ENCODE data around the gene C6orf52. TPM values are rescaled to one million over a fixed set of nuclear protein-coding genes. Genes with fewer than 3 reads are reported as not detected.
"Not testable (repeated sequence)": the region's sequence is repeated elsewhere in the genome, so short reads cannot be mapped to it uniquely, and the experiment has no call there.

Gene C6orf52
- polyA plus RNA-seq: 1 to 10 TPM in 2 of 3 donors, not detected in 1; 3.1 to 3.3 TPM

DNA sequence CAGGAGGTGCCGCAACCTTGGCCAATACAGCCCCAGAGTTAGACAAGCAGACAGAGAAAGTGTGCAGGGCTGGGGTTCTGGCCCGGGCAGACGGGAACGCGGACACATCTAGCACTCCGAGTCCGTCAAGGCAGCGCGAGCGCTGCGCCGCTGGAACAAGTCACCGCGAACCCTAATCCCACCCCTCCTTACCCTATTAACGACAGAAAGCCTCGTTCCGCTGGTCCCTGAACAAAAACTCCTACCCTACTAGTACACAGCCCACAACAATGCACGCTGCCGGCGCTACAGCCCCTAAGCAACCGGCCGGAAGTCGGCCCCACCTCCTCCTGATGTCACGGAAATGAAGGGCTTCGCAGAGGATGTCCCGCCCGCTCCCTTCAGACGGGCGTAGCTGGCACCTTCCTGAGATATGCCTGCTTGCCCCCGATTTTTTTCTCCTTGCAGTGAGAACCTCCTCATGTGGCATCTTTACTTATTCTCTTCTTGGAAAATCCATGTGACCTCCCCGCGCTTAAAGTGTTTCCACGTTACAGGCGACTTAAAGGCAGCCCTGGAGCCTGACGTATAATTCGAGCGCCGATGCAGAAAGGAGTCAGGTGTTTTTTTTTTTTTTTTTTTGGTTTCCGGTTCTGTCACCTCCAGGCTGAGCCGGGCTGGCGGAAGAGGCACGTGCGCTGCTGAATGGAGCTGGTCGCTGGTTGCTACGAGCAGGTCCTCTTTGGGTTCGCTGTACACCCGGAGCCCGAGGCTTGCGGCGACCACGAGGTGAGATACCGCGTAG, at the start of gene C6orf52, which contains the start of gene PAK1IP1:
Gene C6orf52, minus strand, starts transcription at position 315 of the 784 bp plus-strand sequence. CDS start 7,066 bp downstream, outside the sequence.
Gene PAK1IP1, plus strand, starts transcription at position 671 of the 784 bp plus-strand sequence. Its CDS starts 14 bp downstream, at position 685.
- Mint-ChIP-seq H3K9me3 (no peaks in the 10 kb centered on the region), H3K27me3 (ENCODE audit: low read depth in 3 of 3) (peaks cover 9 to 15% (median 11%) of the 10 kb centered on the region in 3 donors), H3K36me3 (peaks cover 10 to 19% (median 12%) of the 10 kb centered on the region in 3 donors), H3K4me1 (peaks cover 23 to 47% of the 10 kb centered on the region in 2 donors), H3K4me3 (peak within 1 kb of the TSS; percentile 93 to 98 (median 97)), H3K27ac (peak within 1 kb of the TSS; percentile 100)
- peak; percentile 96 to 97 (median 97) for DNase-seq

DNA sequence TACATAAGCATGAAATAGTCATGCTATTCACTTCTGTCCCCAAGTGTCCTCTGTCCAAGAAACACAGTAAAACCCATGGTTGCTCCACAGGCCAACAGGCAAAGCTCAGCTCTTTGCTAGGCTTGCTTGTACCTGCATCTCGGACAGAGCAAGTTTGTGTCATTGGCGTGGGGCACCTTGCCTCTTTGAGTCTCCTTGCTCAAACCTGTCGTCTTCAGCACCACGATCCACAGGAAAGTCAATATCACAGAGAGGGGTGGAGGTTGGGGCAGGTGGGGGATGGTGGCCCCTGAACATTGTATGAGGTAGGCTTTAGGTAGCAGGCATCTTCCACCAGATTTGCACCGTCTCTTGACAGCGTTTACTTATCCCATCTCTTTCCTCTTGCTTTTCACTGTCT, 49.1 kb upstream of the C6orf52 start:
- Mint-ChIP-seq H3K36me3 (no peaks in the 10 kb centered on the region), H3K4me3 (no peak overlapping the region)

DNA sequence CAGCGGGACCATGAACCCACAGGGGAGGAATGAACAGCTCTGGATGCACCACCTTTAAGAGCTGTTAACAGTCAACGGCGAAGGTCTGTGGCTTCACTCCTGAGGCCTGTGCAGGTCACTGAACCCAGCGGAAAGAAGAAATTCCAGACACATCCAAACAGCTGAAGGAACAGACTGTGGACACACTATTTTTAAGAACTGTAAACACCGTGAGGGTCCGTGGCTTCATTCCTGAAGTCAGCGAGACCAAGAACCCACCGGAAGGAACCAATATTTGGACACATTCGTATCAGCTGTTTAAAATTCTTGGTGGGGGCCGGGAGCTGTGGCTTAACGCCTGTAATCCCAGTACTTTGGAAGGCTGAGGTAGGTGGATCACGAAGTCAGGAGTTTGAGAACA, 47.8 kb upstream of the C6orf52 start:
- no peak overlapping the region for H3K27ac Mint-ChIP-seq

More for the DNA sequence above, 49.1 kb upstream of the C6orf52 start:
- Mint-ChIP-seq H3K27ac (no peak overlapping the region), H3K4me1 (peaks cover 20 to 23% of the 10 kb centered on the region in 2 donors), H3K27me3 (ENCODE audit: low read depth in 3 of 3) (peaks cover 9 to 31% (median 20%) of the 10 kb centered on the region in 3 donors), H3K9me3 (no peaks in the 10 kb centered on the region)
- DNase-seq: no peak

DNA sequence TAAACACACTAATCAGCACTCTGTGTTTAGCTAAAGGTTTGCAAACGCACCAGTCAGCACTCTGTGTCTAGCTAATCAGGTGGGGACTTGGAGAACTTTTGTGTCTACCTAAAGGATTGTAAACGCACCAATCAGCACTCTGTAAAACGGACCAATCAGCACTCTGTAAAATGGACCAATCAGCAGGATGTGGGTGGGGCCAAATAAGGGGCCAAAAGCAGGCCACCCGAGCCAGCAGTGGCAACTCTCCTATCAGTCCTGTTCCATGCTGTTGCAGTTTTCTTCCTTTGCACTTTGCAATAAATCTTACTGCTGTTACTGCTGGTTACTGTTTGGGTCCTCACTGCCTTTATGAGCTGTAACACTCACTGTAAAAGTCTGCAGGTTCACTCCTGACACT, 47.2 kb upstream of the C6orf52 start:
- peaks cover 8 to 28% (median 15%) of the 10 kb centered on the region in 3 donors for H3K27me3 Mint-ChIP-seq (ENCODE audit: low read depth in 3 of 3)
- DNase-seq, H3K4me1 Mint-ChIP-seq, H3K36me3 Mint-ChIP-seq, H3K9me3 Mint-ChIP-seq, H3K27ac Mint-ChIP-seq, H3K4me3 Mint-ChIP-seq: not testable (repeated sequence)

More for the DNA sequence above, 47.8 kb upstream of the C6orf52 start:
- Mint-ChIP-seq H3K9me3 (no peaks in the 10 kb centered on the region), H3K27me3 (ENCODE audit: low read depth in 3 of 3) (peaks cover 2 to 26% (median 15%) of the 10 kb centered on the region in 3 donors), H3K36me3 (no peaks in the 10 kb centered on the region), H3K4me1 (peaks cover 8 to 10% of the 10 kb centered on the region in 2 donors), H3K4me3 (no peak overlapping the region)
- DNase-seq: no peak

DNA sequence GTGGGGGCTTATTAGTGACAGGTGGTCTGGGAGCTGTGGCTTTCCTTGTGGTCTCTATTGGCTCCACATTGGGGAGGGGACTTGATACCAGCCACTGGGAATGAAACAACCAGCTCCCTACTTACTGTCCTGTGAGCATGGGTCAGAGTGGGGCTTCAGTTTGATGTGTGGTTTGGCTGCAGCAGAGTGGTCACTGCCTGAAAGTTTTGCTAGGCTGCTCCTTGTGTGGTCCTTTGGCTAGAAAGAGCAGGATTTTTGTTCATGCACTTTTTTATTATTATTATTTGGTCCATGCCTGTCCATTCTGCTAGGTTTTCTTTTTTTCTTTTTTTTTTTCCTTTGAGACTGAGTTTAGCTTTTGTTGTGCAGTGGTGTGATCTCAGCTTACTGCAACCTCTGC, 45.6 kb upstream of the C6orf52 start:
- H3K4me1 Mint-ChIP-seq: no peaks in the 10 kb centered on the region
- no peak overlapping the region for H3K4me3 Mint-ChIP-seq
- no peaks in the 10 kb centered on the region for H3K36me3 Mint-ChIP-seq
- H3K27me3 Mint-ChIP-seq (ENCODE audit: low read depth in 3 of 3): peaks cover 7 to 26% (median 9%) of the 10 kb centered on the region in 3 donors
- no peak for DNase-seq
- no peak overlapping the region for H3K27ac Mint-ChIP-seq
- no peaks in the 10 kb centered on the region for H3K9me3 Mint-ChIP-seq

DNA sequence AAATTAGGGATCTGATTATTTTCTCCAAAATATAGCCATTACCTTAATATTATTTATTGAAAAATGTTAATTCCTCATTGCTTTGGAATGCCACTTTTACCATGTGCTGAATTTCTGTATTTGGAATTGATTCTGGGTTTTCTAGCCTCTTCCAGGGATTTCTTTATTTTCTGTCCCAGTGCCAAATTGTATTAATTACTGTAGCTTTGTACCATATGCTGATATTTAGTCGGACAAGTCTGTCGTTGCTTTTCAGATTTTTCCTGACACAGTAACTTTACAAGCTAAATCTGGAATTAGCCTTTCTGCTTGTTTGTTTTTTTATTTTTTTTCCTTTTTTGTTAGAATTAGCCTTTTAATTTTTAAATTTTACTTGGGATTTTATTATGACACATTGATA, 42.3 kb upstream of the C6orf52 start:
- Mint-ChIP-seq H3K27ac (no peak overlapping the region), H3K27me3 (ENCODE audit: low read depth in 3 of 3) (peaks cover 16 to 37% (median 25%) of the 10 kb centered on the region in 3 donors), H3K36me3 (no peaks in the 10 kb centered on the region), H3K9me3 (no peaks in the 10 kb centered on the region), H3K4me1 (peaks cover 18% of the 10 kb centered on the region in 2 donors), H3K4me3 (no peak overlapping the region)
- no peak for DNase-seq

DNA sequence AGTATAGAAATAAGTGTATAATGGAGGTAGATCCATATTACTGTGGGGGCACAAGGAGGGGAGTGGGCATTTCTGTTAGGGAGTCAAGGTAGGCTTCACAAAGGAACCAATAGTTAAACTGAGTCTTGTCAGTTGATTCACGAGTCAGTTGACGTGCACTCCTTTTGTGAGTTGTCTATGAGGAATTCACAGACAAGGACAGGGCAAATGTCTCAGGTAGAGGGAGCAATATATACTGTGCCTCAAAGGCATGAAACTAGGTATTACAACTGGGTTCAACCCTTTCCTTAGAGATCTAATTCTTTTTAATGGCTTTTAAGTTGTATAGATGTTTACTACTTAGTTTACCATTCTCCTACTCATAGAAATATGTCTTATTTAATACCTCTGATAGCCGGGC, 39.4 kb upstream of the C6orf52 start:
- H3K27ac Mint-ChIP-seq: peak overlapping the region in 2 of 6 donors; percentile 9 to 73
- no peak for DNase-seq
- no peaks in the 10 kb centered on the region for H3K9me3 Mint-ChIP-seq
- peak overlapping the region in 2 of 5 donors; percentile 66 to 72 for H3K4me3 Mint-ChIP-seq
- H3K27me3 Mint-ChIP-seq (ENCODE audit: low read depth in 3 of 3): peaks cover 16 to 50% (median 23%) of the 10 kb centered on the region in 3 donors
- H3K4me1 Mint-ChIP-seq: peaks cover 18% of the 10 kb centered on the region in 2 donors
- H3K36me3 Mint-ChIP-seq: peaks cover 0 to 4% (median 0%) of the 10 kb centered on the region in 3 donors

DNA sequence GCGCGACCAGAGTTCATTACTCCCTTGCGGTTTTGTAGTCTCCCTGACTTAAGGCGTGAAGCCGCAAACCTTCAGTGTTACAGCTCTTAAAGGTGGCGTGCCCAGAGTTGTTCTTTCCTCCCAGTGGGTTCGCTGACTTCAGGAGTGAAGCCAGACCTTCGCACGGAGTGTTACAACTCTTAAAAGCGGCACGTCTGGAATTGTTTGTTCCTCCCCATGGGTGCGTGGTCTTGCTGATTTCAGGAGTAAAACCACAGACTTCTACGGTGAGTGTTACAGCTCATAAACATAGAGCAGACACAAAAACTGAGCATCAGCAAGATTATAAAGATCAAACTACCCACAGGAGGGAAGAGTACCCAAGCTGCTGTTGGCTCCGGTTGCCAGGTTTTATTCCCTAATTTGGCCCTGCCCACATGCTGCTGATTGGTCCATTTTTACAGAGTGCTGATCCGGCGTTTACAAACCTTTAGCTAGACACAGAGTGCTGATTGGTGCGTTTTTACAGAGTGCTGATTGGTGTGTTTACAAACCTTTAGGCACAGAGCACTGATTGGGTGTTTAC, 38.8 kb upstream of the C6orf52 start:
- peak overlapping the region; percentile 38 to 86 (median 65) for H3K27ac Mint-ChIP-seq
- peaks cover 18 to 22% of the 10 kb centered on the region in 2 donors for H3K4me1 Mint-ChIP-seq
- peaks cover 17 to 52% (median 29%) of the 10 kb centered on the region in 3 donors for H3K27me3 Mint-ChIP-seq (ENCODE audit: low read depth in 3 of 3)
- peak overlapping the region; percentile 62 to 72 (median 66) for H3K4me3 Mint-ChIP-seq
- H3K9me3 Mint-ChIP-seq: no peaks in the 10 kb centered on the region
- H3K36me3 Mint-ChIP-seq: peaks cover 0 to 4% (median 0%) of the 10 kb centered on the region in 3 donors
- DNase-seq: peak; percentile 76 to 83 (median 77)

DNA sequence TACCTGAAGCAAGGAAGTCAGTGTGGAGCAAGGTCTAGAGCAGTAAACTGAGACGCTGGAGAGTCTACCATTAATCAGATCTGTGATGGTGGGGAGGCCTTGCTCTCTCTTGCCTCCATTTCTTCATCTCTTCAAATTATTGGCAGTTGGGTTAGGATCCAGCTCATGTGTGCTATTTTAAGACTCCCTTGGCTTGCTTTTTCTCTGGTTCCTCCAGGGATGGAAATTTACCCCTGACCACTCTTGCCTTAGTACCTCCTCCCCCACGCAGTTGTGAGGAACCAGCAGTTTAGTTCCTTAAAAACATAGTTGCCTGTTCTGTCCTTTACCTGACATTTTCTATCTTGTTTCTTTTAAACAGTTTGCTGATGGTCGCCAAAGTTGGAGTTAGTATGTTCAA, 35.8 kb upstream of the C6orf52 start:
- peaks cover 43 to 50% of the 10 kb centered on the region in 2 donors for H3K4me1 Mint-ChIP-seq

DNA sequence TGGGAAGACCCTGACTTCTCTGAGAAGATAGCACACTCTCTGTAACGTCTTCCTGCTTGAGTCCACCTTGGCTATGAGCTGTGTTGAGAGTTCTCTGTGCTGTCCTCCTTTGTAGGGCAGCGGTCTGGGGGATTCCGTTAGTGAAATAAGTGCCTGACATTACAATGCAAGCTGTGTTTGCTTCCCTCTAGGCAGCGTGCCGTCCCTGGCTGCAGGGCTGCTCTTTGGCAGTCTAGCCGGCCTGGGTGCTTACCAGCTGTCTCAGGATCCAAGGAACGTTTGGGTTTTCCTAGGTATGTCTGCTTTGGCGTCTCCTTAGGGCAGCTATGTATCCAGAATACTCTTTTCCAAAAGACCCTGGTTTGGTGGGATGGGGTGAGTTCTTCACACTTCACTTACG, 31.3 kb upstream of the C6orf52 start:
- DNase-seq: no peak
- H3K27ac Mint-ChIP-seq: peak overlapping the region in 3 of 6 donors; percentile 69 to 74 (median 73)
- peak overlapping the region in 1 of 5 donors; percentile 53 for H3K4me3 Mint-ChIP-seq
- peaks cover 61 to 69% of the 10 kb centered on the region in 2 donors for H3K4me1 Mint-ChIP-seq
- no peaks in the 10 kb centered on the region for H3K9me3 Mint-ChIP-seq
- peaks cover 0 to 4% (median 0%) of the 10 kb centered on the region in 3 donors for H3K36me3 Mint-ChIP-seq
- H3K27me3 Mint-ChIP-seq (ENCODE audit: low read depth in 3 of 3): peaks cover 17 to 48% (median 35%) of the 10 kb centered on the region in 3 donors

More for the DNA sequence above, 35.8 kb upstream of the C6orf52 start:
- no peak for DNase-seq
- no peaks in the 10 kb centered on the region for H3K9me3 Mint-ChIP-seq
- H3K27ac Mint-ChIP-seq: no peak overlapping the region
- H3K4me3 Mint-ChIP-seq: no peak overlapping the region
- H3K36me3 Mint-ChIP-seq: peaks cover 0 to 4% (median 0%) of the 10 kb centered on the region in 3 donors
- peaks cover 16 to 59% (median 45%) of the 10 kb centered on the region in 3 donors for H3K27me3 Mint-ChIP-seq (ENCODE audit: low read depth in 3 of 3)

DNA sequence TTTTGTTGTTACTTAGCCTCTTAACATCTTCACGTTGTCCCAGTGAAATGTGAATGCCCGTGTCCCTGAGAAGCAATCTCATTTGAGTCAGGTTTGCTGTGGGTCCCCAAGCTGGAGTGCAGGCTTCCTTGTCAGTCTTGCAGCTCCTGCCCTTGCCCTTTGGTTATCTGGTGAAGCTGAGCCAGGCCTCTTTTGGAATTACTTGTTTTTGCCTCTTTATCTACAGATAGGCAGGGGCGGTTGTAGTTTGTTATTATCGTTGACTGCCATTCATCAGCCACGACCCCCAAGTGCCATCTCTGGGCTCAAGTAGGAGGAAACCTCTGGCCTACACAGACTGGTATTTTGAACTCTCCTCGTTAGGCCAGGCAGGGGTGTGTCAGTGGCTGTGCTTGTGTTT, 30.6 kb upstream of the C6orf52 start:
- Mint-ChIP-seq H3K4me1 (peaks cover 61 to 69% of the 10 kb centered on the region in 2 donors), H3K36me3 (no peaks in the 10 kb centered on the region), H3K4me3 (no peak overlapping the region)

DNA sequence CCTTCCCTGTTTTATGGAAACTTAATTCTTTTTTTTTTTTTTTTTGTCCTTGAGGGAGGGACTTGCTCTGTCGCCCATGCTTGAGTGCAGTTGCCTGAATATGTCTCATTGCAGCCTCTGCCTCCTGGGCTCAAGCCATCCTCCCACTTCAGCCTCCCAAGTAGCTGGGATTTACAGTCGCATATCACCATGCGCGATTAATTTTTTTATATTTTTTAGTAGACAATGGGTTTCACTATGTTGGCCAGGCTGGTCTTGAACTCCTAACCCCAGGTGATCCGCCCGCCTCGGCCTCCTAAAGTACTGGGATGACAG, 29.1 kb upstream of the C6orf52 start:
- Mint-ChIP-seq H3K4me1 (peaks cover 75 to 81% of the 10 kb centered on the region in 2 donors), H3K27ac (peak overlapping the region in 5 of 6 donors; percentile 74 to 89 (median 83)), H3K4me3 (peak overlapping the region; percentile 83 to 92 (median 90)), H3K9me3 (peaks cover 0 to 1% (median 0%) of the 10 kb centered on the region in 6 donors), H3K36me3 (peaks cover 0 to 3% (median 0%) of the 10 kb centered on the region in 3 donors), H3K27me3 (ENCODE audit: low read depth in 3 of 3) (peaks cover 20 to 33% (median 33%) of the 10 kb centered on the region in 3 donors)
- DNase-seq: no peak

More for the DNA sequence above, 30.6 kb upstream of the C6orf52 start:
- Mint-ChIP-seq H3K27ac (peak overlapping the region in 2 of 6 donors; percentile 6 to 41), H3K27me3 (ENCODE audit: low read depth in 3 of 3) (peaks cover 17 to 42% (median 33%) of the 10 kb centered on the region in 3 donors), H3K9me3 (no peaks in the 10 kb centered on the region)
- no peak for DNase-seq

DNA sequence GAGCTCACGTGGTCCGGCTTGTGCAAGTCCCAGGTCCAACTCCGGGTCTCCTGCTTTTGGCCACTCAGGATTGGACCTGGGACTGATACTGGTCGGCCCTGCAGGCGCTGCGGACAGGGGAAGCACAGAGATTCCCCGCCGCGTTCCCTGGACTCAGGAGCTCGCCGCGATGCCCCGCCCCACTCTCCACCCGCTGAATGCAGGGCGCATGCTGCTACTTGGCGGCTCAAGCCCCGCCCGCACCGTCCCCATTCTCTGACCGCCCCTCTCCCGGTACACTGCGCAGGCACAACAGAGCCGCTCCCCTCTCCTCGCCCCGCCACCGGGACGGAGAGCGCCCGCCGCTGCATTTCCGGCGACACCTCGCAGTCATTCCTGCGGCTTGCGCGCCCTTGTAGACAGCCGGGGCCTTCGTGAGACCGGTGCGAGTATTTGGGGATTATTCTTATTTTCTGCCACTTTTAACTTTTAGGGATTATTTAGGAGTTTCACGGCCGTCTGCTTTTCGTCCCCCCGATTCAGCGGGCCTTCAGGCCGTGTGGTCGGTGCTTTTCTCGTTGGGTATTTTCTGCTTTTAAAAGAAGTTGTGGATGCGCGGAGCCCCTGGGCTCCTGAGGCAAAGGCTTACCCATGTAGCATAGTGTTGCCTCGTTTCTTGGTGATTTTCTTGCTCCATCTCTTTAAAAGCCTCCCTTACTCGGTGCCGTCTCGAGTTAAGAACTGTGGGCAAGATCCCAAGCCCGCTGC, 28.6 kb upstream of the C6orf52 start, which contains the start of gene TMEM14C:
Gene TMEM14C, plus strand, starts transcription at position 251 of the 747 bp plus-strand sequence. CDS start 1,544 bp downstream, outside the sequence.
- peaks cover 19 to 30% (median 28%) of the 10 kb centered on the region in 3 donors for H3K27me3 Mint-ChIP-seq (ENCODE audit: low read depth in 3 of 3)
- peaks cover 74 to 77% of the 10 kb centered on the region in 2 donors for H3K4me1 Mint-ChIP-seq
- H3K4me3 Mint-ChIP-seq: peak within 1 kb of the TSS; percentile 83 to 92 (median 90)
- peaks cover 0 to 3% (median 0%) of the 10 kb centered on the region in 3 donors for H3K36me3 Mint-ChIP-seq
- peak within 1 kb of the TSS; percentile 8 to 89 (median 82) for H3K27ac Mint-ChIP-seq
- peak; percentile 66 to 74 (median 71) for DNase-seq
- H3K9me3 Mint-ChIP-seq: peaks cover 0 to 1% (median 0%) of the 10 kb centered on the region in 6 donors
